Raji (cell line): ENCODE results near the gene LENEP.

Source experiments
- POLR2A ChIP-seq: IDR thresholded peaks from 2 replicates; pipeline ENCODE4 v1.6.1; 2011; ENCODE audit warnings: low read depth, low read length, control low read depth; ENCODE audit not compliant: insufficient read depth

The LENEP gene

DNA sequence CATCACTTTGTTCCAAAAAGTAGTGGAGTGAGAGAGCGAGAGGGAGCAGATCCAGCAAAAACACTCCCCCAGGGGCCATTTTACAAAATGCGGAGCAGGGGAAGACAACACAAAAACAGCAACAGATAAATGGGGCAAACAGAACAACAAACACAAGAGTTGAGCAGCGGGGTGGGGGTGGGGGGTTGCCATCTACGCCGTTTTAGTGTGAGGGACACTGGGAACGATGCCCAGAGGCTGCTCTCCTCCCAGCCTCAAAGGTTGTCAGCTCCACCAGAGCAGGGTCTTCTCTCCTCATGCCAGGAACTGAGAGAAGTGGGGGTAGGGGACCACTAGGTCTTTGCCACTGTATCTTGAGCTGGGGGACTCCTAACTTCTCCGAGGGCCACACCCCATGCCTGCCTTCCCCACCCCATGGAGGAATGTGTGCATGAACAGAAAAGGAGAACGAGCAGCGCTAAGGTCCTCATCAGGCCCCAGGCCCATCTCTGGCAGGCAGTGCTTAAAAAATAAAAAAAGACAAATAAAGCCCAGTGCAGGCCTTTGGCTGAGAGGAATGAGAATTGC is 36.2 kb upstream of the LENEP start:
- no peak for TF ChIP-seq POLR2A

DNA sequence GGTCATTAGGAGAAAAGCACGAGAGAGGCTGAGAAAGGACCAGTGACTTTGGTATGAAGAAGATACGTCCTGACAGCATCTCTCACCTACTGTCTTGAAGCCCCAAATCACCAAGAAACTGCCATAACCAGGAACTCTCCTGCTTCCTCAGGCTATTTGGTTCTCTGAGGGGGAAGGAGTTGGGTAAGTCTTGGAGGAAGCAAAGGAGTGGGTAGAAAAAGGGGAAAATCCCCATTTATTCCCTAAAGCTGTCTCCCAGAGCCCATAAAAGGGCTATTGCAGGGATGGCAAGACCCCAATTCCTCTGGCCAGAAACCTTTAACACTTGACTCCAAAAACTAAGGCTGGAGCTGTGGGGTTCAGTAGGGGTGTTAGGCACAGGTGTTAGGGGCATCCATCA is 35.4 kb upstream of the LENEP start:
- no peak for TF ChIP-seq POLR2A

DNA sequence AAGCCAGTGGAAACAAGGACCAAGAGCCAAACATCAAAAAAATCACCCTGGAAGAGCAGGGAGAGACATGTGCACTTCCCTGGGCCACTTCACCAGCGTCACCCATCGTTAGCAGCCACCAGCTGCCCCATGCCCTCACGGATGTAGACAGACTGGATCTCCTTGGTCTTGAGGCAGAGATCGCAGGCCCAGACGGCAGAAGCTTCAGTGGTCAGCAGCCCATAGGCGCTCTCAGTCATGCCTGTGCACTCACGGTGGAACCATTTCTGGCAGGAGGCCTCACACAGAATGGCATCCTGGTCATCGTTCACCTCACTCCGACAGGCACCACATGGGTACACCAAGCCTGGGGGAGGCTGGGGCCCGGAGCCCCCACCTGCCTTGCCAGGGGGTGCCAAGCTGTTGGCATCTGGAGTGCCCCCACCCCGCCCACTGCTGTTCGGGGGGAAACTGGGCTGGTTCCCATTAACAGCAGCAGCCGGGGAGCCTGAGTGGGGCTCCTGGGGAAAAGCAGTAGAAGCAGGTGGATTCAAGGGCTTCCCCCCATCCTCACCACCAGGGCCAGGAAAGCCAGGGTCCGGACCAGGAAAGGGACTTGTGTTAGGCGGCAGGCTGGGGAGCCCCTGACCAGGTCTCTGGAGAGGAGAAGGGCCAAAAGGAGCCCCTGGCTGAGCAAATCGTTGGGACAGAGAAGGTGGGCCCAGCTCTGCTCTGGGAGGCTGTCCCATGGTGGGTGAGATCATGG is 34.5 kb upstream of the LENEP start:
- TF ChIP-seq POLR2A: no peak

DNA sequence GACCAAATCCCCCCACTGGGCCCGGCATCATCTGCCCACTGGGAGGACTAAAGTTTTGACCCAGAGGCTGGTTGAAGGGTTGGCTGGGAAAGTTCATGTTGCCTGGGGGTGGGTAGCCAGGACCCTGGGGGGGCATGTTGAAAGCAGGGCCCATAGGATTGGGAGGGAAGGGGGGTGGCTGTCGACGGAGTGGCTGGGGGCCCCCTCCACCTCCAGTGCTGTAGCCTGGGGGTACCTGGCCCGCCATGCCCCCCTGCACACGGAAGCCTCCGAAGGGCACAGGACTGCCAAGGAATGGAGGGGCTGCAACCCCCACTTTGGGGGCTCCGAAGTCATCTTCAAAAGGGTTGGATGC is 34.0 kb upstream of the LENEP start:
- no peak for TF ChIP-seq POLR2A

DNA sequence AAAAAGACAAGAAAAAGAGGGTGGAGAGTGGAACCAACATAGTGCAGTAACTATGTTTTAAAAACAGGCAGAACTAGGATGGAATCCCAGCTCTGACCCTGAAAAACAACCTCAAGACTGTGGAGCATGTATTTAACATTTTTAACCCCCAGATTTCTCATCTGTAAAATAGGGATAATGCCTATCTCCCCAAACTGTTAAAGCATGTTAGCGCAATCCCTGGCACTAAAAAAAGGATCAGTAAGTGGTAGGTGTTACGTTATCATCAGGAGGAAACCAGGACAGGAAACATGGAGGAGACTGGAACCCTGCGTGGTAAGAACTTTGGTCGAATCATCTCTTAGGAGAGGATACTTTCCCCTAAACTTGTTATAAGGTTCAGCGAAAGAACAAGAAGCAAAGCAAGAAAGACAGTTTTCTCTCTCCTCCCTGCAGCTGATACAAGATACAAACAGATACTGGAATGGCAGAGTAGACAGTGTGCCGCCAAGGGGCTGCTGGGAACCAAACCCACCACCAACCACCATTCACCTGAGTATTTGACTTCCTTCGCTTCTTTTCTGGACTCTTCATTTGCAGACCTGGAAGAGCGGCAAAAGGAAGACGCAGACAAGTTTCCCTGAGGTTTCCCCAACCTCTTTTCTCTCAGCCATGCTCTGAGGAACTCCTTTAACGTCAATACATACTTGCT is 32.8 kb upstream of the LENEP start:
- TF ChIP-seq POLR2A: no peak

DNA sequence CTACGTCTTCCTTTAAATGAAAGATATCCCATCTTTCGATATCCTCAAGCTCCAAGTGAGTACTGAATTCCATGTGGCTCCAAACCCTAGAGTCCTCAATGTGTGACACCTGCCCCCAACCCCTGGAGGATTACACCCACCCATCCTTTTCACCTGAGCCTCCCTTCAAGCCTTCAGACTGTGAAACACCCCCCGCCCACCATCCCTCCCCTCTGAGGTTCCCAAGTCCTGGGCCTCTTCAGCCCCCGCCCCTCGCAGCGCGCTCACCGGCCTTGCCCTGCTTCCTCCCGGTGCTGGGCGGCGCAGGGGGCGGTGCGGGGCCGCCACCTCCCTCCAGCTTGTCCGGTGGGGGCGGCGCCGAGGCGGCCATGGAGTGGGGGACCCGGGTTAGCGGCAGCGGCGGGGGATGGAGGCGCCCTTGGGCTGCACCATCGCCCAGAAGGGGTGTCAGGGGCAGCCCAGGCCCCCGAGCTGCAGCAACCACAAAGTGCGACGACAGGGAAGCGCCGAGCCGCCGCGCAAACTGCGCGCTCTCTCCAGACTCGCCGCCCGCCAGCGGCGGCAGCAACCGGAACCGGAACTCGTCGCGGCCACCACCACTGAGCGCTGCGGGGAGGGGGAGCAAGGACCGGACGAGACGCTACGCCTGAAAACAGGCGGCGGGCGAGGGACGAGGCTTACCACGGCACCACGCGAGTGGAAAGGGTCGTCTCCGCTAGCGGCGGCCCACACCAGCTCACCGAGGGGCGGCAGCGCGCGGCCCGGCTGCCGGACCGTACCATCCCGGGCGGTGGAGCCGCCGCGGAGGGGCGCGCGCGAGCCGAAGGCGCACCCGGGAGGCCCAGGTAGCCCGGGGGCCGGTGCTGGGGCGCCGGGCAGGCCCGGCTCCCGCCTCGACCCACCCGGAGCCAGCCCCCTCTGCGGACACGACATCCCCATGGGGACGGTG is 31.9 kb upstream of the LENEP start, which contains the start of gene PYGO2:
Gene PYGO2, minus strand, starts transcription at position 576 of the 949 bp plus-strand sequence. Its CDS starts 206 bp downstream, at position 370.
- peak; percentile 90 for TF ChIP-seq POLR2A

DNA sequence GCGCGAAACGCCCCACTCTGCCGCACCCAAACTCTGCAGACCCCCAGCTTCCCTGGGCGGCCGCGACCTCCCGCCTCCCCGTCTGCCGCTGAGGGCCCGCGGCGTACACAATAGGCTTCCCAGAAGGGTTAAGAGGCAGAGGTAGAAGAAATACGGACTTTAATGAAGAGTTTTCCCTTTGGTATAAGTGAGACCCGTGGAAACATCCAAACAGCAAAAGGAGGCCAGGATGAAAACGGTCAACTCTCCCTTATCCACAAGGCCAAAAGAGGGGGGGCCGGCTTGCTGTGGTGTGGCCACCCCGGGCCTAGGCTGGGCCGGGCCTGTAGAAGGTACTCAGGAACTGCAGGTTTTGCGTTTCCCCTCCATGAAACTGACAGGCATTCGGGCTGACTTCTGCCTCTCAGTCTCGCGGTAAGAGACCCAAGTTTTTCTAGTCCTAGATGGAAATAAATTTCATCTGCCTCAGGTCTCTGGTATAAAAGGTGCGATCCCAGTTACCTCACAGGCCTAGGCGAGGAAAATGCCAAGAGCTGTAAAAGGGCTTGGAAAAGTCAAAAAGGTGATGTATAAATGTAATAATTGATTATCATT is 31.1 kb upstream of the LENEP start:
- no peak for TF ChIP-seq POLR2A

DNA sequence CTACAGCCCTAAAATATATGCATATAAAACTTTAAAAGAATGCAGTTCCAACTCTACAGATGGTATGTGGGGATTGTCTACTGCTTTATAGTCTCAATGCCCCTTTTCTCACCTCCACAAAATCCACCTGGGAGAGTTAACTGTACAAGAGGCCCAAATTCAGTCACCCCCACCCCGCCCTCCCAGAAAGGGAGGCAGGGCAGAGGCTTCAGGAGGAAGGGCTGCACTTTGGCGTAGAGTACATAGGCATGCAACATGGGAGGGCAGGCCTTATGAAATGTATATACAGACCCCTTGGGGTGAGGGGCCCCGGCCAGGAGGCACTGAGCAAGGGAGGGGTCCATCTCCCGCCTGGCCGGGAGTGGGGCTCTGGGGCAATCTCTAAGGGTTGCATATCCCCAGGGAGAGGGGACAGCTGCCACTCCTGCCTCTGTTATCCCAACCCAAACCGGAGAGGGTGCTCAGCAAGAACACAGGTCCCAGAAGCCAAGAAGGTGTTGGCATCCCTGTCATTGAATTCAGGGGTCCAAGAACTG is 30.5 kb upstream of the LENEP start:
- no peak for TF ChIP-seq POLR2A

DNA sequence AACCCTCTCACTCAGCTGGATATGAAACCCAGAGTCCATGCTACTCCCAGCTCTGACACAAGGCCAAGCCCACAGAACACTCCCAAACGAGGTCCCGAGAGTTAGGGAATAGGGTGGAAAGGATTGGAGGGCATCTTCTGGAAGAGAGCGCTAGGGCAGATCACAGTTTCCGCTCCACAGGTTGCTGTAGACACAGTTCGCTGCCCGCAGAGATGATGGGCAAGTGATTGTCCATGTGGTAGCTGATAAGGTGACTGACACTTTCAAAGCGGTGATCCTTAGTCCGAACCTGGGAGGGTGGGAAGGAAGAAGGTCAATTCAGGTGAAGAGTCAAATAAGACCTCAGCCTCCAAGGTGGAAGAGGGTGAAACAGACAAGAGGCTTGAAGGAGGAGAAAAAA is 29.7 kb upstream of the LENEP start:
- no peak for TF ChIP-seq POLR2A

DNA sequence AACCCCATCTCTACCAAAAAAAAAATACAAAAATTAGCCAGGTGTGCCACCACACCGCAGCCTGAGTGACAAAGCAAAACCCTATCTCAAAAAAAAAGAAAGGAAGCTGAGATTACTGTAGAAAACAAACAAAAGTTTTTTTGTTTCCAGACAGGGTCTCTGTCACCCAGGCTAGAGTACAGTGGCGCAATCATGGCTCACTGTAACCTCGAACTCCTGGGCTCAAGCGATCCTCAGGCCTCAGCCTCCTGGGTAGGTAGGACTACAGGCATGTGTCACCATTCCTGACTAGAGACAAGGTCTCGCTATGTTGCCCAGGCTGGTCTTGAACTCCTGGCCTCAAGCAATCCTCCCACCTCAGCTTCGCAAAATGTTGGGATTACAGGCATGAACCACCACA is 29.0 kb upstream of the LENEP start:
- TF ChIP-seq POLR2A: no peak

DNA sequence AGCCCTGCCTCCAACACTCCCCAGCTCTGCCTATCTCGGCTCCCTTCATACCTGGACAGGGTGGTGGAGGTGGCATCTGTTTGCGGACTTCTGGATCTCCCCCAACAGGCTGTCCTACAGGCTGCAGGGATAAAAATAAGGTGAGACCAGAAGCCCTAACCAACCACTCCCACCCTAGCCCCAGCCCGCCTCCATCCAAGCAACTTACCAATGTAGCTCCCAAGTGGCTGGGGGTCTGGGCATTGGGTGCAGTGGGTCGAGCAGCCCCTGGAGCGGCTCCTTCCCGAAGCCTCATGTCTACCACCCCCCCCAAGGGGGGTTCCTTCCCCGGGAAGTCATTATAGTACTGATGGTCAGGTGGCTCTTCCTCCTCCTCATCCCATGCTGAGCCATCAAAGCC is 27.3 kb upstream of the LENEP start:
- TF ChIP-seq POLR2A: no peak

DNA sequence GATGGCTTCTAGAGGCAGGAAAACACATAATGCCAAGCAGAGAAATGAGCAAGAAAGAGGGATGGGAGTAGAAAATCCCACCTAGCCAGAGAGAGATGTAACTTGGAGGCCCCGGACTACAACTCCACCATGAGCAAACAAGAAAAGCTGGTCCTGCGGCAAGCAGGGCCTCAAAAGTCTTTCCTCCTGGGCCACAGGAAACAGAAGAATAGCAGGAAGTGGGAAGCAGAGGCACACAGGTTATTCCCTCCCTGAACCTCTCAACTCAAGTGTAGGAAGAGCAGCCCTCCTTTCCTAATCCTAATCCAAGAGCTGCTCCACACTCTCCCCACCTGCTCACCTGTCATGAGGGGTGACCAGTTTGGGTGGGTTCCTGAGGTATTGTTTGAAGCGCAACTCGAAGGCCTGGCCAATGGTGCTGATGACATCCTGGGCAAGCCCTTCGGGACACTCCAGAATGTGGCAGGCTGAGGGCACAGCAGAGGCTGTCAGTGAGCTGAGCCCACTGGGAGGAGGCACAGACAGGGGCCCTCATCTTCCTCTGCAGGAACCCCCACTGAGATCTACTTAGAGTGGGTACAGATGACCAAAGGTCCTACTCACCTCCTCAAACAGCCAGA is 25.9 kb upstream of the LENEP start:
- TF ChIP-seq POLR2A: no peak

DNA sequence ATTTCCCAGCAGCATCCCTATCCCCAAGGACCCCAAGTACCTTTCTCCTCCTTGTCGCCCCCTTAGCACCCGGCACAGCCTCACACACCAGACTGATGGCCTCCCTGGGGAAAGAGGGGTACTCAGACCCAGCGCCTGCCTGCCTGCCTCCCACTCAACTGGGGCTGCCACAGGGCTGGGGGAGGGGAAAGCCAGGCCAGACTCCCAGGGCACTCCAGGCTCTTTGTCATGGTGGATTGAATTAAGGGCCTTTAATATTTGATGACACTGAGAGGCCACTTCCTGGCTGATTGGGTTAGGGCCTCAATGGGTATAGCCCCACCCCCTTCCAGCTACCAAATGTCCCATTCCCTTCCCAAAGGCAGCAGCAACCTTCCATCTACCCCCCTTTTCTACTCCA is 24.7 kb upstream of the LENEP start:
- no peak for TF ChIP-seq POLR2A

DNA sequence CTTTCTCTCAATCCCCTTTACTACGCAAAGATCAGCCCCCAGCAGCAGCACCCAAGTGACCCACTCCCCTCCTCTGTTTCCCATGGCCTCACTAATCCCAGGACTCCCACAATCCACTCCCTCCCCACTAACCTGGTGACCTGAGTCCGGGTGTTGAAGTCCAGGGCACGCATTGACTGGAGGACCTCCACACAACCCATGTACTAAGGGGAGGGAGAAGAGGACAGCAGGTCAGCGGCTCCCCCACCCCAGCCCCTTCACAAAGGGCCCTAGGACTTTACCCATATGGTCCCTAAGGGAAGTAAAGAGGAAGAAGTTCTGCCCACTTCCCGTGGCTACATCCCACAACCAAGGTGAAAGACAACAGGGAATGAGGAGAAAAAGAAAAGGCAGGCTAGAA is 24.1 kb upstream of the LENEP start:
- TF ChIP-seq POLR2A: no peak

DNA sequence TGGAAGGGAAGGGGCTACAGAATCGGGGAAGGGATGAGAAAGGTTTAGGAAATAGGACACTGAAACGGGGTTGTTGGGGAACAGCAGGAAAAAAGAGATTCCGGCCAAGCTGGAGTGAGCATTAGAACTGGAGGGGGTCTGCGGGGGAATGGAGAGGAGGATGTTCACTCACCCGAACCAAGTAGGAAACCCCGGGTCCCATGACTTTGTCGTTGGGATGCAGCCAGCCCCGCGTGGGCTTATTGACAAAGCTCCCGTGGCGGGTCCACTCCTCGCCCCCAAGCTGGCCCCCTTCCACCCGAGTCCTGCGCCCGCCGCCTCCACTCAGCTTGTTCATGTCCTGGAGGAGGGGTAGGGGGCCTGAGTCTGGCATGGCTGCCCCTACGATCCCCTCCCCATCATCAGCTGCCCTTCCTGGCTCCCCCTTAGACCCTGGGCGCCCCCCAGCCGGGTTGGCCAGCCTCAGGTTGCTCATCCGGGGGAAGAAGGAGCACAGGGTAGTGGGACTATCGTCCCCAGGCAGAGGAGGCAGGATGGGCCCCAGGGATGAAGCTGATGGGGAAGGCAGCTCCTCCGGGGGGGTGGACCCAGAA is 23.4 kb upstream of the LENEP start:
- no peak for TF ChIP-seq POLR2A
